ENCODE measurements around the gene MED15. TPM values are rescaled to one million over a fixed set of nuclear protein-coding genes. Genes with fewer than 3 reads are reported as not detected.

The MED15 gene
- total and polyA plus RNA-seq, 7 donors: 25.8 to 86.8 (median 37.5) TPM

DNA sequence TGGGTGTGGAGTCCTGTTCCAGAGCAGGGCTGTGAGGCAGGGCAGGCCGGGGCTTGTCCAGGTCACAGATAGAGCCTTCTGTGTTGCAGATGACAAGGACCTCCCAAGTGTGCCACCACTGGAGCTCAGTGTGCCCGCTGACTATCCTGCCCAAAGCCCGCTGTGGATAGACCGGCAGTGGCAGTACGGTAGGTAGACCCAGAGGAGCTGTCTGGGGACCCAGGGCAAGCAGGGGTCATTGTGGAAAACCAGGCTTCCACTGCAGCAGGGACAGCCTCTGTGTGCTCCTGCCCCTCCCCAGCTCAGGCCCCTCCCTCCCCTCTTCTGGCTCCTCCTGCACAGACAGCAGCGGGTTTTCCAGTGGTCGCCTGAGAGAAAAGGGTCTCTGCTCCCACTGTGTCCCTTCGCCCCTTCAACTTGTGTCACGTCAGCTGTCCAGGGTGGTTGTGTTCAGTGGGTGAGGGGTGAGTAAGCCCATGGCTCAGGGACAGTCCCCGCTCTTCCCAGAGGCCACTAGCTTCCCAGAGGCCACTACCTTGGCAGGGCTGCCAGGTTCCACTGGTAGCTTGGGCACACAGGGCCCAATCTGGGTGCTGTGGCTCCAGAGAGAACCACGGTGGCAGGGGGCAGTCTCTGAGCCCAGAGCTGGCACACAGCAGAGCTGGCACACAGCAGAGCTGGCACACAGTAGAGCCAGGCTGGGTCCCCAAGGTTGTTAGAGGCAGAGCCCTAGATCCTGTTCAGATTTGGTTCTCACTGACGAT is 78.4 kb downstream of the MED15 start:
- 95% methylated on average over 12 of the region's 12 CpGs for WGBS, 2 donors
- Histone ChIP-seq H3K4me3 (no peak overlapping the region), H3K27me3 (no peaks in the 10 kb centered on the region), H3K27ac (no peak overlapping the region), H3K4me1 (no peaks in the 10 kb centered on the region), H3K36me3 (peaks cover 46 to 74% (median 56%) of the 10 kb centered on the region in 4 donors), H3K9me3 (no peaks in the 10 kb centered on the region)
- no peak for DNase-seq
- intact Hi-C loops (cut with DNase I): no loop called here
- TF ChIP-seq, protein P1, sequence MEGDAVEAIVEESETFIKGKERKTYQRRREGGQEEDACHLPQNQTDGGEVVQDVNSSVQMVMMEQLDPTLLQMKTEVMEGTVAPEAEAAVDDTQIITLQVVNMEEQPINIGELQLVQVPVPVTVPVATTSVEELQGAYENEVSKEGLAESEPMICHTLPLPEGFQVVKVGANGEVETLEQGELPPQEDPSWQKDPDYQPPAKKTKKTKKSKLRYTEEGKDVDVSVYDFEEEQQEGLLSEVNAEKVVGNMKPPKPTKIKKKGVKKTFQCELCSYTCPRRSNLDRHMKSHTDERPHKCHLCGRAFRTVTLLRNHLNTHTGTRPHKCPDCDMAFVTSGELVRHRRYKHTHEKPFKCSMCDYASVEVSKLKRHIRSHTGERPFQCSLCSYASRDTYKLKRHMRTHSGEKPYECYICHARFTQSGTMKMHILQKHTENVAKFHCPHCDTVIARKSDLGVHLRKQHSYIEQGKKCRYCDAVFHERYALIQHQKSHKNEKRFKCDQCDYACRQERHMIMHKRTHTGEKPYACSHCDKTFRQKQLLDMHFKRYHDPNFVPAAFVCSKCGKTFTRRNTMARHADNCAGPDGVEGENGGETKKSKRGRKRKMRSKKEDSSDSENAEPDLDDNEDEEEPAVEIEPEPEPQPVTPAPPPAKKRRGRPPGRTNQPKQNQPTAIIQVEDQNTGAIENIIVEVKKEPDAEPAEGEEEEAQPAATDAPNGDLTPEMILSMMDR (IDR thresholded peaks at IDR 0.05): no peak
- TF ChIP-seq POLR2AphosphoS5 (IDR thresholded peaks at IDR 0.05) (no peak), POLR2A (IDR thresholded peaks at IDR 0.05) (no peak), EP300 (IDR thresholded peaks at IDR 0.05) (no peak)

DNA sequence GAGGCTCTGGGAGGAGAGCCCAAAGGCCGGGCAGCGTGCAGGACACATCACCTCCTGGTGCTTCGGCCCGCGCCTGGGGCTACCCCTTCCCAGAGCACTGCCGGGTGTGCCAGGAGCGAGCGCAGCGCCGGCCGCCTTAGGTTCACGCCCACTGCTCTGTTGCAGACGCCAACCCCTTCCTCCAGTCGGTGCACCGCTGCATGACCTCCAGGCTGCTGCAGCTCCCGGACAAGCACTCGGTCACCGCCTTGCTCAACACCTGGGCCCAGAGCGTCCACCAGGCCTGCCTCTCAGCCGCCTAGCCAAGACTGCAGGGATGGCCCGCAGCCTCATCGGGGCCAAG is 79.0 kb downstream of the MED15 start:
- TF ChIP-seq POLR2A (IDR thresholded peaks at IDR 0.05) (no peak), EP300 (IDR thresholded peaks at IDR 0.05) (no peak)
- Histone ChIP-seq H3K27me3 (no peaks in the 10 kb centered on the region), H3K27ac (no peak overlapping the region), H3K4me1 (no peaks in the 10 kb centered on the region), H3K4me3 (no peak overlapping the region), H3K9me3 (no peaks in the 10 kb centered on the region), H3K36me3 (peaks cover 46 to 69% (median 54%) of the 10 kb centered on the region in 4 donors)
- 95 to 96% methylated on average over 22 of the region's 22 CpGs for WGBS, 2 donors
- DNase-seq: no peak
- intact Hi-C loops (cut with DNase I): no loop called here

DNA sequence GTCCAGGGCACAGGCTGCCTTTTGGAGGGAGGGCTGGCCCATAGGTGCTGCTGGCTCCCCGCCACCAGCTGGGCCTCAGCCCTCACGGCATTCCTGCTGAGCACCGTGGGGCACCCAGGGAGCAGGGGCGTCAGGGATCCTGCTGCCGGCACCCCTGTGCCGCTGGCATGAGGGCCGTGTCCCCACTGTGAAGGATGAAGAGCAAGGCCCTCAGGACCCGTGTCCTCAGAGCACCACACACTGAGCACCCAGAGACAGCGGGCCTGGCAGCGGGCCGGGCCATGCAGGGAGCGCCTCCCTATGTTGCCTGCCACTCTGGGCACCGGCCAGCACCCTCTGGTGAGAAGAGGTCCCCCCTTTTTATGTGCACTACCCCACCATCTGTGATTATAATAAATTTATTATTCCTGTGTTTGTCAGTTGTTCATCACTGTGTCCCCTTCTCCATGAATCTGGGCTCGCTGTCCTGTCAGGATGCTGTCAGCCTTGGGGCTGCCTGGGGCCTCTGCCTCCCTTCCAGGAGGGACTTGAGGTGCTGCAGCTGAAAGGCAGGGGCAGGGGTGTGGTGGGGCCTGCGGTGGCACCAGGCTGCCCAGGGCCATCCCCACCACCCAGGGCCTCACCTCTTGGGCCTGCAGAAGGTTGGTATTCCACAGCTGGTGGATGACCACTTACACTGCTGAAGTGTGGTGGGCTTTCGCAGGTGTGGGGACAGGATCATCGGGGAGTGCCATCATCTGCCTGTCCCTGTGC is 80.0 kb downstream of the MED15 start:
- Histone ChIP-seq H3K36me3 (peaks cover 46 to 59% (median 52%) of the 10 kb centered on the region in 4 donors), H3K27me3 (no peaks in the 10 kb centered on the region), H3K27ac (no peak overlapping the region), H3K4me1 (peaks cover 0 to 5% (median 0%) of the 10 kb centered on the region in 4 donors), H3K4me3 (no peak overlapping the region), H3K9me3 (no peaks in the 10 kb centered on the region)
- DNase-seq: no peak
- intact Hi-C loops (cut with DNase I): no loop called here
- WGBS, 2 donors: 85 to 93% methylated on average over 17 of the region's 17 CpGs
- TF ChIP-seq EP300 (IDR thresholded peaks at IDR 0.05) (no peak), POLR2A (IDR thresholded peaks at IDR 0.05) (no peak), POLR2AphosphoS5 (IDR thresholded peaks at IDR 0.05) (no peak)

DNA sequence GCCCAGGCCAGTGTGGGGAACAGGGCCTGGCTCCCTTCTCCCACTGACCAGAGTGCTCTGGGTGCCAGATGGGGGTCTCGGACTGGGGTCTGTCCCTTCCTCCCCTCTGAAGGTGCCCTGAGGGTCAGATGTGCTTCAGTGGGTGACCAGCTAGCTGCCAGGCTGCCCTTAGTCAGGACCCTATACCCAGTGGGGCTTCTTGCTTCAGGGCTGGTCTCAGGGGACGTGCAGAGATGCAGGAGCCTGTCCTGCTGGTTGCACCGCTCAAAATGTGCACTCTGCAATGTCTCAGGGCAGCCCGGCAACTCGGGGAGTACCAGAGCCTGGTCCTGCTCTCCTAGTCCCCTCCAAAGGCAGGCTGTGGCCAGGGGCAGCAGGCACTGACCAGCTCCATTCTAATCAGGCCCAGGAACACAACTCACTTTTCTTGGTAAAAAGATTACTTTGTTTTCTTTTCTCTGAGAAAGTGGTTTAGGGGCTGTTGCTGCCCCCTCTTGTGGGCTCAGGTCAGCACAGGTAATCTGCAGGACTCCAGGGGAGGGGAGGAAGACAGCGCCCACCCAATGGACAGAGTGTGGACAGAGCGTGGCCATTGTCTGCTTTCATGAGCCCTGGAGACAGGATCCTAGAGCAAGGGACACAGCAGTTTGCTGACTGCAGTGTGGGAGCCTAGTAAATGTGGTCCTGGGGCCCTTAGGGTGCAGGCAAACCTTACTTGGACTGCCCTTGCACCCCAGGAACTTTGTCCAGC is 80.9 kb downstream of the MED15 start:
- H3K4me1 ChIP-seq: peaks cover 0 to 5% (median 0%) of the 10 kb centered on the region in 4 donors
- TF ChIP-seq EP300 (IDR thresholded peaks at IDR 0.05) (no peak), POLR2A (IDR thresholded peaks at IDR 0.05) (no peak), POLR2AphosphoS5 (IDR thresholded peaks at IDR 0.05) (no peak)
- TF ChIP-seq, protein P1 (IDR thresholded peaks at IDR 0.05): no peak
- 77 to 86% methylated on average over 7 of the region's 7 CpGs for WGBS, 2 donors
- intact Hi-C loops (cut with DNase I): no loop called here
- no peak for DNase-seq
- no peak overlapping the region for H3K27ac ChIP-seq
- H3K36me3 ChIP-seq: peaks cover 38 to 50% (median 43%) of the 10 kb centered on the region in 4 donors
- H3K9me3 ChIP-seq: no peaks in the 10 kb centered on the region
- no peak overlapping the region for H3K4me3 ChIP-seq
- no peaks in the 10 kb centered on the region for H3K27me3 ChIP-seq

DNA sequence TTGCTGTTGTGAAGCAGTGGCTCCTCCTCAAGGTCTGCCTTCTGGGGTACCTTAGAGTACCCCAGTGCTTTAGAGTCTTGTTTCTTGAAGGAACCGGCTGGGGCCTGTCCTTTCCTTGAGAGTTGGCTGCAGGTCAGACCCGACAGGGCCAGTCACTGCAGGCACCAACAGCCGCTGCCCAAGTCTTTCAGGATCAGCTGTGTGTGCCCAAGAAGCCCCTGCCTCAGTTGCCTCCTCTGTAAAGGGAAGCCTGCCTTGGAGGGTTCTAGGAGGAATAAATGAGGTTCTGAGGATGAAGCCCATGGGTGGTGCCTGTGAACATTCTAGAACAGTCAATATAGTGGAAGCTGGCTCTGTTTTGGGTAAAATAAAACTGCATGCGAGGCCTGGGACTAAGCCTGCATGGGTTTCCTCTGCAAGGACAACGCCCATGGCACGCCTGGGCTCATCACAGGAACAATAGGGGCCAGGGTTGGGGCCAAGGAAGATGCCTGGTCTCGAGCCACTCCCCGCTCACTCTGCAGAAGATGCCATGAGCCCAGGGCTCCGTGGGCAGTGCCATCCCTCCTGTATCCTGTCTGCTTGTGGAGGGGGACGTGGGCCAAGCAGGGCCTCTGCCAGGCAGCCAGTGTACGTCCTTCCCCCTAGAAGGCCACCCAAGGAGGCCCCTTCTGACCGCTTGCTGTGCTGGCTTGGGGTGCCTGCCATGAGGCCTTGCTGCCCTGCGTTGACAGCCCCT is 81.6 kb downstream of the MED15 start:
- intact Hi-C loops (cut with DNase I): no loop called here
- TF ChIP-seq POLR2AphosphoS5 (IDR thresholded peaks at IDR 0.05) (no peak), EP300 (IDR thresholded peaks at IDR 0.05) (no peak)
- TF ChIP-seq, protein P1 (IDR thresholded peaks at IDR 0.05): no peak
- peaks cover 0 to 5% (median 0%) of the 10 kb centered on the region in 4 donors for H3K4me1 ChIP-seq
- WGBS, 2 donors: 53 to 76% methylated on average over 13 of the region's 13 CpGs
- no peak overlapping the region for H3K4me3 ChIP-seq
- DNase-seq: no peak
- no peak overlapping the region for H3K27ac ChIP-seq
- H3K27me3 ChIP-seq: no peaks in the 10 kb centered on the region
- H3K9me3 ChIP-seq: no peaks in the 10 kb centered on the region
- H3K36me3 ChIP-seq: peaks cover 31 to 42% (median 36%) of the 10 kb centered on the region in 4 donors

Data from sigmoid colon (tissue), 7 donors.